NOMO-1 (cell line): ENCODE measurements around the gene PIK3R3.
"Not testable (repeated sequence)": the region's sequence is repeated elsewhere in the genome, so short reads cannot be mapped to it uniquely, and the experiment has no call there.

Experiments
- DNase-seq, 2 experiments: peaks; one replicate each; lab custom pipeline; 2025; ENCODE audit not compliant: unreplicated experiment in 2 of 2; lab: John Stamatoyannopoulos, UW

Gene PIK3R3

DNA sequence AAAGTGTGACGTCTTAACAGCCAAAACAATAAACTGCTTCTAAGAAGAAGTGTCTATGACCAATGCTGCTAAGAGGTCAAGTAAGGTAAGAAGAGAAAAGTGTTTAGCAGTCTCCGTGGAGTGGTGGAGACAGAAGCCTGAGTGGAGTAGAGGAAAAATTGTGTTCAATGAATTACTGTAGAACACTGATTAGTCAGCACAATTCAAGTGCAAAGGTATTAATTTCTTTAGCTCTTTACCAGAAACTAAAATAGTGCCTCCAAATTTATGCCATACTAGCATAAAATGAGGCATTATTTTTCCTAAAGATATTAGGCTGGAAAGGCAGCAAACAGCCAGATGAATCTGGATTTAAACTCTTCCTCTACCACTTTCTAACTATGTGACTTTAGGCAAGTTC lies 56.1 kb downstream of the PIK3R3 start:
- no peak for DNase-seq

DNA sequence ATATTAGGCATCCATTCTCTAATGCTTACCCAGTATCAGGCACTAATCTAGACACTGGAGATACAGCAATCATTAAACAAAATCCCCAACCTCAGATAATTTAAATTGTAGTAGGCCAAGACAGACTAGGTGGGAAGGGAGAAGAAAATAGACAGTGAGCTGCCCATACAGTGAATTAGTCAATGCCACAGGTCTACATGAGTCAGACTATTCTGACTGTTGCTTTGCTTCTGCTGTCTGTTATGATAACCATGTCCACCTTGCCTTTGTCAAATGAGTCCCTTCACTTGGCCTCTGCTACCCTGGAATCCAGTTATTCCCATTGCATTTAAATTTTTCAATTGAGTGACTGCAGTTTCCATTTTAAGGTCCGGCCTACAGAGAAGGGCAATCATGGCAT lies 59.5 kb downstream of the PIK3R3 start:
- no peak for DNase-seq

GRCh38 chr1:46070164-46070814 lies 62.1 kb downstream of the PIK3R3 start:
- DNase-seq, result peak; percentile 19 to 81

- no peak for DNase-seq
Measured at GRCh38 chr1:46068525-46068924, 63.9 kb downstream of the PIK3R3 start.

GRCh38 chr1:46067652-46068051 lies 64.8 kb downstream of the PIK3R3 start:
- DNase-seq, result no peak

DNA sequence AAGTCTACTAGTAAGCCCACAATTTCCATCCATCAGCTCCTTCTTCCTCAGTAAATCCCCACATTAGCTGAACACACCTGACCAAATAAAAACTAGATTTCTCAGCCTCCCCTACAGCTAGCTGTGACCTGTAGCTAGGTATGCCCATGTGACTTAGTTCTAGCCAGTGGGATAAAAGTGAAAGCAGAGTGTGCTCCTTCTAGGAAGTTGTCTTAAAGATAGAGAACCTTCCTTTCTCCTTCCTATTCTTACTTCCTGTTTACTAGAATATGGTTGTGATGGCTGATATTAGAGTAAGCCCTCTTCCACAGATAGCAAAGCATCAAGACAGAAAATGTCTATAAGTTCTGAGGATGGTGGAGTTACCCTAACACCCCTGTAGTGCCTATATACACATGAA lies 67.0 kb downstream of the PIK3R3 start:
- peak in 1 of 2 experiments; percentile 47 for DNase-seq

- no peak for DNase-seq
Measured at GRCh38 chr1:46064708-46065107, 67.7 kb downstream of the PIK3R3 start.

- no peak for DNase-seq
Measured at GRCh38 chr1:46062651-46063319, 69.6 kb downstream of the PIK3R3 start.

DNA sequence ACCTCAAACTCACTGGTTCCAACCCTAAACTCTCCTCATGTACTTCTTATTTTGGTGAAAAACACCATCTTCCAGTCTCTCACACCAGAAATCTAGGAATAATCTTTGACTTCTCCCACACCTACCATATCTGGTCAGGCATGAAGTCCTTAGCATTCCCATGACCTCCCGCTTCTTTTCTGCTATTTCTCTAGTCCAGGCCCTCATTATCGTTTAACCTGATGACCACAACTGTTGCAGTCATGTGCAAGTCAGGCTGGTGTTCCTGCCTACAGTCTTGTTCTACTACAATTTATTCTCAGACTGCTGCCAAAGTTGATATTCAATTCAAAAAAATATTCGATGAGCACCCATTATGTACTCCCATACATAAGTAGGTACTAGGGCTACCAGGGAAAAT lies 71.3 kb downstream of the PIK3R3 start:
- DNase-seq, result no peak

GRCh38 chr1:46058936-46059335 lies 73.5 kb downstream of the PIK3R3 start:
- DNase-seq, result no peak

- DNase-seq, result no peak
Measured at GRCh38 chr1:46057781-46058180, 74.6 kb downstream of the PIK3R3 start.

DNA sequence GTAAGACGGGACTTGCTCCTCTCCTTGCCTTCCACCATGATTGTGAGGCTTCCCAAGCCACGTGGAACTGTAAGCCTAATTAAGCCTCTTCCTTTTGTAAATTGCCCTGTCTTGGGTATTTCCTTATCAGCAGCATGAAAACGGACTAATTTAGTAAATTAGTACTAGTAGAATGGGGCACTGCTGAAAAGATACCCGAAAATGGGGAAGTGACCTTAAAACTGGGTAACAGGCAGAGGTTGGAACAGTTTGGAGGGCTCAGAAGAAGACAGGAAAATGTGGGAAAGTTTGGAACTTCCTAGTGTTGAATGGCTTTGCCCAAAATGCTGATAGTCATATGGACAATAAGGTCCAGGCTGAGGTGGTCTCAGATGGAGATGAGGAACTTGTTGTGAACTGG lies 75.2 kb downstream of the PIK3R3 start:
- not testable (repeated sequence) for DNase-seq

DNA sequence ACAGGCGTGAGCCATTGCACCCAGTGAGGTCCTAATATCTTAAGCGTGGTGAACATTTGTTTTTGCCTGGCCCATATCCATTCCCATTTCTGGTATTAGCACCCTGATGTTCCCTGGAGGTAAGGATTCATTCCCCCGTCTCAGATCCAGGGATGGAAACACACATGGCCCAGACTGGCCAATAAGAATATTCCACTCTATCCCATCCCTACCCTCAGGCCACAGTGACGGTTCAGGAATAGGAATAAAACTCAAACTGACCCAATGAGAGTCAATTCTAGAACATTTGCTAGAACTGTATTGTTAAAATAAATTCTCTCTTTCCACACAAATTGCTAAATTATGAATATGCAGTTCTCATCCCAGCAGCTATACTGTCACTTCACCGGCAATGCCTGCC lies 76.1 kb downstream of the PIK3R3 start:
- DNase-seq, result no peak

DNA sequence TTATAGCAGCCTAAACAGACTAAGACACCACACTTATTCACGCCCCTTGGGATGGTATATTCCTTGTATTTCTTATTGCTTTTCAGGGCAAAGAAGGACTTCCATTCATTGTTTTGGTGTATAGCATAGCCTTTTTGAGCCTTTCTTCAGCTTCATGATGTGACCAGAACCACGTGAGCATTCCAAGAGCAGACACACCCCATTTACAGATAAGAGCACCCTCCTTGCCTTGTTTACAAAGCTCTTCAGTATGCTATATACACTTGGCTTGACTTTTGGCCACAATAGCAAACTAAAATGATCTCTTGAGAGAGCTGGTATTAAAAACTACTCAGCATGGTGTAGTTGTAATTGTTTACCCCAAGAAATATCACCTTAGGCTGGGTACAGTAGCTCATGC lies 78.7 kb downstream of the PIK3R3 start:
- DNase-seq, result no peak

- no peak for DNase-seq
Measured at GRCh38 chr1:46044116-46044515, 88.3 kb downstream of the PIK3R3 start.

DNA sequence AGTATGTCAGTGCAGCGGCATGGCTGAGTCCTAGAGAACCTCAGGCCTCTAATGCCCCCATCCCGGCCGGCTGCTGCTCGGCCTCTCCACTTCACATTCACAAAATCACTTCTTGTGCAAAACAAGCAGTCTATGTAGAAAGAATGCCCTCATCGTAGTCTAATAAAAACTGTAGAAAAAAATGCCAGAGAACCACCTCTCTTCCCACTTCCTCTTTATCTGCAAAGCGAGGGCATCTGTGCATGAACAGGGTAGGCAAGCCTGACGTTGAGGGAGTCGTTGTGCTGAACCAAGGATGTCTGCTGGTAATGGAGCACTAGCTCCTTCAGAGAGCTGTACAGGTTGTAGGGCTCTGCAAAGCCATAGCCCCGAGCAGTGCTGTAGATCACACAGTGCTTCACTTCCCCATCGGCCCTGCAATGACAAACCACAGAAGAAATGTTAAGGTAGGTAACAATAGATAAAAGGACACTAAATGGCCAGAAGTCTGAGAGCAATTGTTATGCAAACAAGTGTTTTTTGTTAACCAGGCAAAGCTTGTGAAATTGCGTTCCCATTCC lies 88.9 kb downstream of the PIK3R3 start:
- peak; percentile 92 to 98 for DNase-seq

DNA sequence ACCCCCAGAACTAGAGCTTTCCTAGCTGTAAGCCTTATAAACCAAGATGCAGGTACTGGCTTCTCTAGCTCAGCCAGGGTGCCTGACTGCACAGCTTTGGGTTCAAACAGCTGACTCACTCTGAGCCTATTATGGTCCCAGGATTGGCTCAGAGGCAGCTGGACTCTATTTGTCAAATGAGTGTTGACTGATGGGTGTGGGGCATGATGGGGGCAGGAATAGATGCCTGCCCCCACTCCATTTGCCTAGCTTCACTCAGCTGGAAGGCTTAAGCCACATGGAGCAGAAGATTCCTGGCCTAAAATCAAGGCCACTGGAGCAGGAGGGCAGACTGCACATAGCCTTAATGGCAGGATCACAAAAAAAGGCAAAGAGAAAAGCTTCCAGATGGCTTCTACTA lies 90.5 kb downstream of the PIK3R3 start:
- DNase-seq, result no peak

DNA sequence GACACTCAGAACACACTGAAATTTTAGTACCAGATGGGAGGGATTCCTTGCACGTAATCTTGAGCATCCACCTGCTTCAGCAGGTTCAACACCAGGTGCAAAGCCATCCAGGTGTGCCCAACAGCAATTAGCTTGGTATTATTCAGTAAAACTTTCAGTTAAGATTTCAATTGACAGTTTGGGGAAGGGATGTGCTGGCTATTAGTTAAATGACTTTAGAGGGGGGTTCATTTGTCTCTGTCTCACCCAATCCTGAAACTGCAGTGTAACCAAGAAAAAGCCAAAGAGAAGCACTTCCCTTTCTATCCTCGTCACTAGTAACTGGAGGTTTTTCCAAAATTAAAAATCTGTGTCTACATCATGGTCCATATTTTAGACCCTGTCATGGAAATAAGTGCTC lies 90.9 kb downstream of the PIK3R3 start:
- peak in 1 of 2 experiments; percentile 44 for DNase-seq

DNA sequence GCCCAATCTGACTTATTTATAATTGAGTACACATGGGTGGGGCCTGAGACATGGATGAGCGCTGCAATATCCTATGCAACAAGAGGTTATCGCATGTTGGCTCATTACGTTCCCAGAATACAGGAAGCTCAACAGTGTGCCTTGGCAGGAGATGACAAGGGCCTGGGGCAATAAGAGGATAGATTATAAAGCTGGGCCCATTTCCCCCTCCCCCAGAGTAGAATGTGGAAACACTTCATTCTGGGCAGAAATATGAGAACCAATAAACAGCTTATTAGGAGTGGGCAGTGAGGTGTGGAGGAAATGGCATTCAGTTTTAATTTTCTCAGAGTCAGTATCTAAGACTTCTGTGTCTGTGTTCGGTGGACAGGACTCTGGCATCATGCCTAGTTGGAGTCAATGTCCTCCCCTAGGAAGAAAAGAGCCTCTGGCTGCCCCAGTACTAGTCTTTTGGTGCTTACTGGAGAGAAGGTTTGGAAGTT lies 92.8 kb downstream of the PIK3R3 start:
- DNase-seq, result peak in 1 of 2 experiments; percentile 27

- DNase-seq, result peak; percentile 75 to 79
Measured at GRCh38 chr1:46036894-46037839, 95.3 kb downstream of the PIK3R3 start.
